Hematopoietic multipotent progenitor cell treated with erythropoietin and hydrocortisone succinate and interleukin-3 and kit ligand, for 15 days (in vitro differentiated cells): Measurements from ENCODE around the gene MKNK2.

Experiments
- DNase-seq: peaks from one replicate; pipeline ENCODE4 v3.0.0-alpha.2; 2015; ENCODE audit warnings: low spot score

Gene MKNK2

DNA sequence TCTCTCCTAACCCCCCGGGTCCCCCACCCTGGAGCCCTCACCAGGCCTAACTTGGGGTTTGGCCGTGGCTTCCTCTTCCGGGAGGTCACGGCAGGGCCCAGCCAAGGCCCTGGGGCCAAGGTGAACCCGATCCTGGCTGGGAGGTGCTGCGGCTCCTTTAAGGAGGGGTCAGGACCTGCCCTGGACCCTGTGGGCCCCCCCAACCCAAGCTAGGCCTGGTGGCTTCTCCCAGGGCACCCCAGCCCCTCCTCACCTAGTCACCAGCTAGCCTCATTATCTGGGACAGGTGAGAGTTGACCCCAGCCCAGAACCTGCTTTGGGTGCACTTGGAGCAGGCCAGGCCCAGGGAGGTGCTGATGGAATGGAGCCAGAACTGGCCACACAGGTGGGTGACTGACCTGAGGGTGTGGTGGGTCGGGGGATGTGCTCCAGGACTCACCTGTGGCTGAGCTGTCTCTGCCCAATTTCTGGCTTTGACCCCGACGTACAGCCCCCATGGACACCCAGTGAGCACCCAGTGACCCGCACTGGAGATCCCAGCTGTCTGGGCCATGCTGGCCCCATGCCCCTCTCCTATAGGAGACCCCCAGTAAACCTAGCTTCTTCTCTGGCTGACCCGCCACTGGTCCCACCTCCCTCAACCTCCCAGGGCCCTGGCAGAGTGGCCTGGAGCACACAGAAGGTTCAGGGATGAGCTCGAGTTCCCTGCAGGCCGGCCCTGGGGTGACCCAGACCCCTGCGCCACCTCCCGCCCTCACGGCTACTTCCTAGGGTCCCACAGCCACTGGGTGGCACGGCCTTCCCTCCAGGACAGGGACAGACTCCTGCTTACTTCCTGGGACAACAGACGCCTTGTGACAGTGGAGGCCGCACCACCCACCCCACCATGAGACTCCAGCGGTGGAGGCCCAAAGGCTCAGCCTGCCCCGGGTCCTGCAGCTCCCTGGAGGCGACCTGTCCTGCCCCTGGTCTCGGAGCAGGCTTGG lies 6.7 kb upstream of the MKNK2 start:
- no peak for DNase-seq

DNA sequence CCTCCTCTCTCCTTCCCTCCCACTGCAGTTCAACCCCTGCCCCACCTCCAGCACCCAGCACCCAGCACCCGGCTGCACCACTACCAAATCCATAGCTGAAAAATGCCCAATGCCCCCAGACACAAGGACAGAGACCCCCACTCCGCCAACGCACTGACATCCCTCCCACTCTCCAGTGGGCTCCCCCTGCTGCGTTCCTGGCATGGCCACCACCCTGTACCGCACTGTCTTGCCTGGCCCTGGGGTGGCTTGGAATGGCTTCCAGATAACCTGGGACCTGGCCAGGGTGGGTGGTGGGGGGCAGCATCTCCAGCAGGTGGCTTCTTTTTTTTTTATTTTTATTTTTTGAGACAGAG lies 5.8 kb upstream of the MKNK2 start:
- no peak for DNase-seq

DNA sequence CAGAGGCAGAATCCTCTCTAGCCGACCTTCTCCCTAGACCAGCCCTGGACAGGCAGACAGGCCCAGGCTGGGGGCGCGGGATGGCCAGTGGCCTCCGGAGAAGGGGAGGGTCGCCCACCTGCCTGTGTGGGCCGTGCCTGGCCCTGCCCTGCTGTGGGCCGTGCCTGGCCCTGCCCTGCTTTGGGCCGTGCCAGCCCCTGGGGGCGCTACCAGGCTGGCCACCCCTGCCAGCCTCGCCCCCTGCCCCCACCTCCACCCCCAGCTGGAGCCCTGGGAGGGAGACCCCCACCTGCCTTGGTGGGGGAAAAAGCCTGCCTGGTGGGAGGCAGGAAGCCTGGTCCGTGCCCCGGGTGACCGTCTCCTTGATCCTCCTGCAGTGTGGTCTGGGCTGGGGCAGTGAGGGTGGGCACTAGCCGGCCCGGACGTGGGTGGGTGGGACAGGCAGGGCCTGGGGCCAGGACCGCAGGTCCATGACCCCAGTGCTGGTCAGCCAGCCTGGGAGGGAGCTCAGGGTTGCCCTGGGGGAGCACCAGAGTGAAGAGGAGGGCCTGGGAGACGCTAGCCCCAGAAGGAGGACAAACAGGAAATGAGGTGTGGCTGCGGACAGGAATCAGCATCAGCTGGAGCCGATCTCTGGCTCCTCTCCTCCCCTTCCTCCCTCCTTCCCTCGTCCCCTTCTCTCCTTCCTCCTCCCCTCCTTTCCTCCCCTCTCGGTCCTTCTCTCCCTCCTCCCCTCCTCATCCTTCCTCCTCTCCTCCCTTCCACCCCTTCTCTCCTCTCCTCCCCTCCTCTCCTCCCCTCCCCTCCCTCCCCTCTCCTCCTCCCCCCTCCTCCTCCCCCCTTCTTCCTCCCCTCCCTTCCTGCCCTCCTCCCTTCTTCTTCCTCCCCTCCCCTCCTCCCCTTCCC lies 5.1 kb upstream of the MKNK2 start:
- no peak for DNase-seq

DNA sequence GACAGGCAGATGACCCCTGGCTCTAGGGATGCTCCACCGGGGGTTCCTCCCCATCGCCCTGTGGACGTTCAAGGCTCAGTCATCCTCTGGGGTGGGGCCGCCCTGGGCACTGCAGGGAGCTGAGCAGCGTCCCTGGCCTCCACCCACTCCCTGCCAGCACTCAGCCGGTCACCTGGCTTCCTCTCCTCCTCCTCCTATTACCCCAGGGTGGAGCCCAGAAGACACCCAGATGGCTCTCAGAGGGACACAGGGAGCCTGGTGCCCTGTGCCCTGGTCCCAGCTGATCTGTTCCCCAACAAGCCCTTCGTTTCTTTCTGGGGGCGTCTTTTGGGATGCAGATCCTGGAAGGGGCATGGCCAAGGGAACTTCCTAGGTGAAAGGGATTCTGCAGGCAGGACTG lies 3.7 kb upstream of the MKNK2 start:
- DNase-seq, result no peak

DNA sequence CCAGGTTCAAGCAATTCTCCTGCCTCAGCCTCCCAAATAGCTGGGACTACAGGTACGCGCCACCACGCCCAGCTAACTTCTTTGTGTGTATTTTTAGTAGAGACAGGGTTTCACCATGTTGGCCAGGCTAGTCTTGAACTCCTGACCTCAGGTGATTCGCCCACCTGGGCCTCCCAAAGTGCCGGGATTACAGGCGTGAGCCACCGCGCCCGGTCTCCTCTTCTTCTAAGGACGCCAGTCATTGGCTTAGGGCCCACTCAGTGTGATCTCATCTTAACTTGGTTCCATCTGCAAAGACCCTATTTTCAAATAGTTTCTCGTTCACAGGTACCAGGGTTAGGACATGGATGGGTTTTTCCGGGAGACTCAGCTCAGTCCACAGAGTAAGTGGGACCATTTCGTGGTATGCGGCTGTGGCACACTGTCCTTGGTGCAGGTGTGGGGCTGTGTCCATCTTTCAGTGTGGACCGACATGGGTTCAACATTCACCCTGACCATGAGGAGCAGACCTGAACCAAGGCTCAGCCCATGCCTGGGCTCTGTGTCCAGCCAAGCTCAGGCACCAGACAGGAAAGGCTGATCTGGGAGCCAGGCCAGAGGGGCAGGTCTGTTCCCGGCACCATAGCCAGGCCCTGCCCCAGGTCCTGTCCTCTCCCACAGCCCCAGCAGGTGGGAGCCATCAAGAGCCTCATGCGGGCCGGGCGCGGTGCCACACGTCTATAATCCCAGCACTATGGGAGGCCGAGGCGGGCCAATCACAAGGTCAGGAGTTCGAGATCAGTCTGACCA lies 2.8 kb upstream of the MKNK2 start:
- DNase-seq, result no peak

DNA sequence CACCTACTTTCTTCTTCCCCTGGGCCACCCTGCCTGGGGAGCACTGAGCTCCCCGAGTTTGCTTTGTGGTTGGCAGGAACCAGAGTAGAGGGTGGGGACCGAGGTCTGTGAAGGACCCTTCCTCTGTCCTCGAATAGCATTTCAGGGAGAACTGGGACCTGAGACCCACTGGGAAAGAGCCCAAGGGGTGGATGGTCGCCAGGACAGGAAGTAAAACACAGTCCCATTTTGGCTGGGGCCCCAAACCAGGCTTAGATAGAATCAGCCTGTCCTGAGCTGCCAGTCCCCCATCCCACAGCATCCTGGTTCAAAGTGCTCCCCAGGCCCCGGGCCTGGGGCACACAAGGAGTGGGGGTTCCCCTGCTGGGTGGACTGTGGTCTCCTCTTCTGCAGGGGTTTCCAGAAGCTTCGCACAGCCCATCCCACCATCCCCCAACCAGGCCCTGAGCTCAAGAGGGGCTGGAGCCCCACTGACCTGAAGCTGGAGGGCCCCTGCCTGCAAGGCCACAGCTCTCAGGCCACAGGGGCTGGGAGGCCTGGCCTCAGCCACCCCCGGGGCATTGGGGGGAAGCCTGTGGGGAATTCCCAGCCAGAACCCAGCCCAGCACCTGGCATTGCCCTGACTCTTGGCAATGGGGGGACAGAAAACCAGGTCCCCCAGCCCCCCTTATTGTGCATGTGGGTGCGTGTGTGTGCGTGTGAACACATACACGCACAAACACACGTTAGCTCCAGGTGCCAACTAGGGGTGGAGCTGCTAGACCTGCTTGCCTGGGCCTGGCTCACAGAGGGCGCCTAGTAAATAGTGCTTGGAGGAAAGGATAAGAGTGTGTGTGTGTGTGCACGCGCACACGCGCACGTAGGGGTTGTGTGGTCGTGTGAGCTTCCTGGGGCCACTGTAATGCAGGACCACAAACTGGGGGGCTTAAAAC lies 995 bp upstream of the MKNK2 start:
- no peak for DNase-seq

DNA sequence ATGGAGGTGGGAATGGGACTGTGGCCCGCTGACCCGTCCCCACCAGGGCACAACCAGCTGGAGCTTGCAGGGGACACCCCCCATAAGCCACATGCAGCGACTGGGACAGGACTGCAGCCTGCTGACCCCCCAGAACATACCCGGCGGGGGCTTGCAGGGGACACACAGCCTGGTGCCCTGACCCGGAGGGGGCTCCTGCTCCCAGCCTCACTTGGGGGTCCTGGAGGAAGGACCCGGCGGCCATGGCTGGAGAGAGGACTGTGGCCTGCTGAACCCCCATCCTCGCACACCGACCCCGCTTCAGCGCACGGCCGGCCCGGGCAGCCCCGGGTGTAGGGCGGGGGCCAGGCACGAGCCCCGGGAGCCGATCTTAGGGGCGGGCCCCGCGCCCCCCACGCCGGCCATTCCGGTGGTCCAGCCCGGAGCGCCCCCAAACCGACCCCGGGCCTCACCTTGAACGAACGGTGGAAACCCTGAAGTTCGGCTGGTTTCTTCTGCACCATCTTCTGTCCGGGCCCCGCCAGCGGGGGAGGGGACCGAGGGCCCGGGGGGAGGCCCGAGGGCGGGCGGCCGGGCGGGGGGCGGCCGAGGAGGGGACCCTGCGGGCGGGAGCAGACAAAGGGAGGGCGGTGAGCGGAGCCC lies 574 bp downstream of the MKNK2 start:
- DNase-seq, result no peak

DNA sequence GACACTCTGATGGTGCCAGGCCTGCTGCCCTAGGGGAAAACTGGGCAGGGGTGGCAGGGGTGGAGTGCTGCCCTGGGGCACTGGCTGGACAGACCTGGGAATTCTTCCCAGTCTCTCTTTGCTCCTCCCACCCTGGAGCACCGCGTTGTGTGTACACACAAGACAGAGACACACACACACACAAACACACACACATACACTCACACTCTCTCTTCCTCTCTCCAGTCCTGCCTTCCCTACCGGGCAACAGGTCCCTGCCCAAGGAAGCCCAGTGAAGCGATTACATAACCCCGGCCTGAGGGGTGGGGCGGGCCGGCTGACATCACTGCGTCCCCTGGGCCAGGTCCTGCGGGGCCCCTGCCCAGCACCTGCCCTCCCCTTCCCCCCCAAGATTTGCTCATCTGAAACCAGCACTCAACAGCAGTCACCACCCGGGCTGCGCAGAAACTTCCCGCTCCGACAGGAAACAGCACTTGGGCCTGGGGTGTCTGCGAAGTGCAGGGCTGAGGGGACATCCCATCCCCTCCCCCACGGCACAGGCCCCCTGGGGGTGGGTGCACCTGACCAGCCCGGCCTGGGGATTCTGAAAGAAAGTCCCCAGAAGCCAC lies 1.2 kb downstream of the MKNK2 start:
- peak; percentile 58 for DNase-seq

DNA sequence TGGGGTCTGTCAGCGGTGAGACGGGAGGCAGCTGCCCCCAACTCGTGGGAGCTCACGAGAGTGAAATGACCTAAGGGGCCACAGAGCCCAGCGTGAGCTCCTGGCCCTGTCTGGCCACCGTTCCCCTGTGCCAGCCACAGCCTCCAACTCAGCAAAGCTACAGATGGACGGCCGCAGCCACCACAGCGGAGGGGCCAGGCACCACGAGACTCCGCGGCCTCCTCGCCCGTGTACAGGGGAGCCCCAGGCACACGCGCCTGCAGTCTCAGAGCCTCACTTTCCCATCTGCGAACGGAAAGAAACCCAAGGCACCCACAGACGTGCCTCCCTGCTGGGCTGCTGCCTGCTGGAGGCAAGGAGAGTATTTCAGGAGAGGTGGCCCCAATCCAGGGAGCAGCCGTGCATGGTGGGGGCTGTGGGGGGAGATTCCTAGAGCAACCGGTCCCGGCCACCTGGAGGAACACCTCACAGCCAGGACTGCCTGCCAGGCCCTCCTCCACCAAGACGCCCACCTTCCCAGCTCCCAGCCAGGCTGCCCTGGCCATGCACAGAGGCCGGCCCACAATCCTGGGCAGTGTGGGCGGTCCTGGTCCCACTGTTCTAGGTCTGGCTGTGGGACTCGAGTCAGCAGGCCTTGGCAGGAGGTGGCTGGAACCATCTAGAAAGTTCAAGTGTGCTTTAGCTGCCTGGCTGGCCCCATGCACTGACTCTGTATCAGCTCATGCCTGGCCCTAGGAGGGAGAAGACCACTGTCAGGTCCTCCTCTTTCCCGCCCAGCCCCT lies 1.9 kb downstream of the MKNK2 start:
- DNase-seq, result peak; percentile 51

DNA sequence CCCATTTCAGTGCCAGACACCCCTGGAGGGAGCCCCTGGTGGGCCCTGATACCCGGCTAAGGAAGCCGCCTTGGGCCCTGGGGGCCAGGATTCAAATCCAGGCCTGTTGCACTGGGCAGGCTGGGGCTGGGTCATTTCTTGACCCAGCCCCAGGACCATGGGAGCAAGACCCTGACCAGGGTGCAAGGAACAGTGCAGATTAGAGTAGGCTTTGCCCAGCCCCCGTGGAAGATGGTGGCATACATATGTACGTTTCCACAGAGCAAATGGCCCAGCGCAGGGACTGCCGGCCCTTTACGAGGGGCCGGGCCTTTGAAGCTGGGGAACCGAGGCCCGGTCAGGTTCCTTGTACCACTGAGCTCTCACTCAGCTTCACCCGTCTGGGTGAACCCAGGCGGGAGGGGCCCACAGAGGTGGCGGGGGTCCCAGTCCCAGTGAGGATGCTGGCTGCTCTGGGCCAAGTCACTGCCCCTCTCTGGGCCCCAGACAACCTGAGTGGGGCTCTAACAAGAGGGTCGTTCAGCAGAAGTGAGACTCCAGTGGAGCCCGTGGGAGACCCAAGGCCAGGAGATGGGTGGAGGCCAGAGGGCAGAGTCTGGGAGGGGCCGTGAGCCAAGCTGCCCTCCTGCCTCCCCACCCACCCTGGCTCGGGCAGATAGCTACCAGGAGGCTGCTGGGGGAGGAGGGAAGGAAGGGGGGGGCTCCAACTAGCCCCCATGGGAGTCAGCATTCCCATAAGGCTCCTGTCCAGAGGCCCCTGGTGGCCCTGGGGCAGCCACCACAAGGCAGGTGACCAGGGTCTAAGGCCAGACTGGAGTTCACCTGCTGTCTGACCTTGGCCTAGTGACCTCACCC lies 2.7 kb downstream of the MKNK2 start:
- peak; percentile 86 for DNase-seq

DNA sequence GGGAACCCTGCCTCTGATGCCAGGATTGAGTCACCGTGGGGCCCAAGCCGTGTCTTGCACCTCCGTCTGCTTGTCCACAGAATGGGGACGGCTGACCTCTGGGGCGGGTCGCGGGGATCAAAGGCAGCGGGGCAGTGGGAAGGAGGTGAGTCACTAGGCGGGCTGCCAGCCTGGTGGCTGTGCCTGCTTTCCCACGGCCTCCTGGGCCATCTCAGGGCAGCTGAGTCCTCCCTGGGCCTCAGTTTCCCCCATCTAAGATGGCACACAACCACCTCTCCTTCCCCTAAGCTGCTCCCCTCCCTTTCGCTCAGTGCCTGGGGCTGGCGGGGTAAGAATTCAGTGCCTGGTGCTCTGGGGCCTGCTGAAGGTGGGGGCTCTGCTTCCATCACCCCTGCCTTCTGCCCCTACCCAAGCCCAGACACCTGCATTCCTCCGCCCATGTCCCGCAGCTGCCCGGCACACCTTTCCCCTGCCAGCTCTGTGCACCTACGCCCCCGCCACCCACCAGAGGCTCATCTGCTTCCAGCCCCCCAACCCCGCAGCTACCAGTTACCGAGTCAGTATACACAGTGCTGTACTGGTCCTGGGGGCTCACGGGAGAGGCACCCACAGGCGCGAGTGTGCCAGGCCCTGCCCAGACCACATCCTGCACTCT lies 3.5 kb downstream of the MKNK2 start:
- DNase-seq, result peak; percentile 64

DNA sequence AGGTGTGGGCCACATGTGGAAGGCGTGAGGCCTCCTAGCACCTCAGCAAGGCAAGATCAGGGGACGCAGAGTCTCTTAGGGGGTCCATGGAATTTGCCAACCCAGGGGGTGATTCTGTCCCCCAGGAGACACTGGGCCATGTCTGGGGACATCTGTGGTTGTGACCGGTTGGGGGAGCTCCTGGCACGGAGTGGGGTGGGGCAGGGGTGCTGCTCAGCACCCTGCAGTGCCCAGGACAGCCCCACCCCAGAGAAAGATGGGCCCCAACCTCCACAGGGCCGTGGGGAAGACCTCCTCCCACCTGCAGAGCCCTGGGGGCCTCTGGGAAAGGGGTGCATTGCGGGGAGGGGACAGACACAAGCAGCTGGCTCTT lies 4.0 kb downstream of the MKNK2 start:
- DNase-seq, result no peak

DNA sequence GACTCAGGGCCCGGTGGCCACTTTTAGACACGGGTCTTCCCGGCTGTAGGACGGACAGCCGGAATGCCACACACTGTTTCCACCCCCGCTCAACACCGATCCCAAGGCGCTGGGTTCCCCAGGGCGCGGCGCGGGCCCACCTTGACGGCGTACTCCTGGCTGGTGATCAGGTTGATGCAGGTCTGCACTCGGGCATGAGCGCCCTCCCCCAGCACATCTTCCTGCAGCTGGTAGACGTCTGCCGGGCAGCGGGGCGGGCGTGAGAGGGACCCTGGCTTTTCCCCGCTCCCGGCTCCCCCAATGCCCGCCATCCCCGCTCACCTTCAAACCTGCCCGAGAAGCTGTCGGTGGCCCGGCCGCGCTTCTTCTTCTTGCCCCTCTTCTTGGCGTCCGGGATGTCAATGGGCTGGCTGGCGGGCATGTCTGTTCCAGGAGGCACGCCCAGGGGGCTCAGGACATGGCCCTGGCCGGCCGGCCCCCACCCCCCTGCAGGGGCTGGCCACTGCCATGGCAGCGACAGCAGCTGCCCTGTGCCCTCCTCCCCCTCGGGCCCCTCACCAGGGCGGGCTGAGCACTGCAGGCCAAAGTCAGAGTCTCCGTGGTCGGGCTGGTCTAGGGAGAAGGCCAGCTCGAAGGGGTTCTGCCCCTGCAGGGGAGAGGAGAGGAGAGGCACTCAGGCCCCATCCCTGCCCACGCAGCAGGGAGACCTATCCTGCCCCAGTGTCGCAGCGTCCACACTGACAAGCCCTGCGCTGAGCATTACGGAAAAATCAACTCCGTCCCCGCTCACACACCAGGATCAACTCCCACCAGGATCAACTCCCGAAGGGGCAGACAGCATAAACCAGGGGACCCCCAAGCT lies 4.8 kb downstream of the MKNK2 start:
- DNase-seq, result no peak

DNA sequence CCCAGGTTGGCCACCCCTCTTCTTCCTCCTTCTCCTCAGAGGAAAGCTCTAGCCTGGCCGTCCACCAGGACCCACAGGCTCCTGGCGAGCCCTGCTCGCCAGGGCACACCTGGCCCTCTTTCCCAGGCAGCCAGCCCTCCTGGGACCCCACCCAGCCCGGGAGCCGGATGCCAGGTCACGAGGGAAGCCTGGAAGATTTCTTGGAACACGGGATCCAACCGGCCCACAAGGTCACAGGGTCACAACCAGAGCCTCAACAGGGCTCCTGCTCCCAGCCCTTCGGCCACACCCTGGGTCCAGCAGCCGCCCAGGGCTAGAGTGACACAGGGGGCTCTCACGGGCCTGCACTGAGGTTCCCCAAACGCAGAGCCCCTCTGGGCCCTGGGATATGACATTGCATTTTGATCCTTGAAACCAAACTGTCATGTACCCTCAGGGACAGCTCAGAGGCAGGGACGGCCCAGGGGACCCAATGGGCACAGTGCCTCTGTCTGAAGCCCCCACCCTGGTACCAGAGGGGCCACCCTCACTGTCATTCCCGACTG lies 5.5 kb downstream of the MKNK2 start:
- no peak for DNase-seq

DNA sequence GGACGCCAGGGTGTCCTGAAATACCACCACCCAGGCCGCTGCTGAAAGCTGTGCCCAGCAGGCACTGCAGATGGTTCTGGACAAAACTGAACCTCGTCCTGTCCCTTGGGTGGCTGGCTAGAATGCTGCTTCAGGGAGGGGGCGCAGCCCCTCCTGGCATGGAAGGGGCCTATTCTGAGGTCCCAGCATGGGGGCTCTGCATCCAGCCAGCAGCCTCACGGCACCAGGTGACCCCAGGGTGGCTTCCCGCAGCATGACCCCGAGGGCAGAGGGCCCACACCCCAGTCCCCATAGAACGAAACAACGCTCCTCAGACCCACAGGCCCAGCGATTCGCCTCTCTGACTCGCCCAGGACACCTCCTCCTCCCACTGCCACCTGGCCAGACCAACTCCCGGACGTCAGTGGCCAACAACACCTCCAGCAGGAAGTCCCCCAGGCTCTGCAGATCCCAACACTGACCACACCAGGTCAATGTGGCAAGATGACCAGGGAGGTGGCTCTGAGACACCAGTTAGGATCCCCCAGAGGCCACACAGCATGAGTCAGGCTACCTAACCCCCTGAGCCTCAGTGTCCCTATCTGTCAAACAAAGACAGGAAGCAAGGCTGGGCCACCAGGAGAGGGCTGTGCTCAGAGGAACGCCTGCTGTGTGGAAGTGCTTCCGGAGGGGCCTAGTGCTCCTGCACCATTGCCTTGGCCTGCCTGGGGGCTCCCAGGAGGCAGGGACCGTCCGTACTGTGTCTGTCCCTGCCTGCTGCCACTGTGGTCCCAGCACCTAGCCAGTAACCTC lies 6.1 kb downstream of the MKNK2 start:
- DNase-seq, result no peak
